ENCODE results near the gene OR10J1. TPM values are rescaled to one million over a fixed set of nuclear protein-coding genes. Genes with fewer than 3 reads are reported as not detected.

OR10J1 gene
- total and polyA plus RNA-seq, 2 of the 8 experiments (the other 6 are each of a cell fraction or from before 2014, with no cell fraction given), result not detected

GRCh38 chr1:159429074-159429861, 10.3 kb upstream of the OR10J1 start:
- Histone ChIP-seq H3K36me3 (ENCODE audit: control insufficient read depth in 2 of 4, insufficient read depth in 4 of 4, low read length in 3 of 4) (no peaks in the 10 kb centered on the region; a peak in 1 of 8 replicates), H3K4me1 (replicated peaks in 1 of 4; ENCODE audit: control insufficient read depth in 3 of 4, insufficient read depth in 4 of 4, low read length in 3 of 4) (no peaks in the 10 kb centered on the region), H3K18ac (ENCODE audit: extremely low read depth, low read length) (no peak overlapping the region), H3K9me3 (ENCODE audit: insufficient read depth in 2 of 2, low read depth in 1 of 2, low read length in 1 of 2) (peaks cover 58 to 69% of the 10 kb centered on the region in 2 experiments), H3K23ac (ENCODE audit: insufficient read length) (no peak overlapping the region), H2BK15ac (ENCODE audit: low read length) (no peak overlapping the region), H3K23me2 (ENCODE audit: low read depth, low read length) (no peaks in the 10 kb centered on the region), H2BK12ac (ENCODE audit: low read depth, low read length) (no peak overlapping the region), H2AFZ (ENCODE audit: low read length) (no peak overlapping the region), H3K4me2 (ENCODE audit: insufficient read depth in 1 of 2, low read depth in 2 of 2, low read length in 2 of 2) (no peak overlapping the region), H3K27me3 (replicated peaks in 1 of 4; ENCODE audit: control insufficient read depth in 3 of 4, extremely low read depth in 1 of 4, insufficient read depth in 3 of 4, low read length in 3 of 4) (no peaks in the 10 kb centered on the region), H2BK120ac (replicated peaks; ENCODE audit: low read depth, low read length) (no peak overlapping the region), H2AK5ac (ENCODE audit: low read depth, low read length) (no peak overlapping the region), H3K56ac (replicated peaks; ENCODE audit: insufficient read length, low read depth, low read length) (no peak overlapping the region), H4K5ac (ENCODE audit: insufficient read length, low read depth, low read length) (no peak overlapping the region), H3K14ac (ENCODE audit: insufficient read length) (no peak overlapping the region), H3K79me1 (ENCODE audit: low read depth, low read length) (no peaks in the 10 kb centered on the region), H4K8ac (ENCODE audit: extremely low read depth, insufficient read depth, low read length) (no peak overlapping the region), H2BK5ac (ENCODE audit: low read depth, low read length) (no peak overlapping the region), H4K20me1 (replicated peaks in 1 of 2; ENCODE audit: control insufficient read depth in 1 of 2, insufficient read depth in 2 of 2, low read length in 2 of 2) (no peaks in the 10 kb centered on the region), H3K4me3 (ENCODE audit: extremely low read depth in 1 of 4, insufficient read depth in 2 of 4, low read depth in 3 of 4, low read length in 4 of 4) (no peak overlapping the region), H3K27ac (ENCODE audit: low read depth, low read length) (no peak overlapping the region), H3K9ac (replicated peaks in 1 of 4; ENCODE audit: extremely low read depth in 1 of 4, low read depth in 3 of 4, low read length in 3 of 4) (no peak overlapping the region), H3K4ac (replicated peaks; ENCODE audit: insufficient read length, low read depth, low read length) (no peak overlapping the region), H3K79me2 (ENCODE audit: control insufficient read depth in 1 of 2, insufficient read depth in 2 of 2, low read length in 2 of 2) (no peaks in the 10 kb centered on the region), H4K91ac (replicated peaks; ENCODE audit: insufficient read length, low read length) (no peak overlapping the region), H2BK20ac (ENCODE audit: low read length) (no peak overlapping the region)
- ChIA-PET POLR2A (ENCODE audit: partially characterized antibody) (no interaction called here), CTCF (ENCODE audit: partially characterized antibody) (interaction anchor here (0.8 kb wide), 1 partner anchor 12 kb away, joined by 3 read pairs; no protein-coding TSS in a partner anchor)
- no peak for DNase-seq (ENCODE audit: low read depth in 1 of 2, low spot score in 2 of 2)
- no peak for FAIRE-seq
- WGBS, 2 experiments (ENCODE audit: extremely low coverage in 1 of 2, insufficient coverage in 1 of 2, insufficient read length in 1 of 2, insufficient replicate concordance in 2 of 2, low coverage in 1 of 2, low lambda C conversion rate in 2 of 2, missing lambda C conversion rate in 1 of 2), result 66% methylated on average over 4 of the region's 4 CpGs; no CpG with 5 or more reads in 1 of the 2 experiments
- TF ChIP-seq EZH2 (IDR thresholded peaks at IDR 0.05; ENCODE audit: low read depth, low read length, severe bottlenecking) (no peak), SIX5 (IDR thresholded peaks at IDR 0.05; ENCODE audit: low read depth, low read length) (no peak), TAF7 (optimal IDR thresholded peaks at IDR 0.05; ENCODE audit: borderline replicate concordance, low read depth, low read length) (no peak), E2F6 (IDR thresholded peaks at IDR 0.05) (no peak), EGR1 (IDR thresholded peaks at IDR 0.05; ENCODE audit: borderline replicate concordance, low read depth, low read length) (no peak), SP2 (IDR thresholded peaks at IDR 0.05; ENCODE audit: low read length) (no peak), FOSL1 (IDR thresholded peaks at IDR 0.05; ENCODE audit: insufficient read depth, low read depth, low read length) (no peak), GABPA (IDR thresholded peaks at IDR 0.05; ENCODE audit: borderline replicate concordance, insufficient read depth, low read length) (no peak), GTF2F1 (IDR thresholded peaks at IDR 0.05; ENCODE audit: borderline replicate concordance, low read depth, low read length) (no peak), TAF1 (IDR thresholded peaks at IDR 0.05; ENCODE audit: low read depth, low read length) (no peak)
